ENCODE results near the gene BANF1.

- TF ChIP-seq POLR2A (IDR thresholded peaks at IDR 0.05): no peak
- TF ChIP-seq, protein P1, sequence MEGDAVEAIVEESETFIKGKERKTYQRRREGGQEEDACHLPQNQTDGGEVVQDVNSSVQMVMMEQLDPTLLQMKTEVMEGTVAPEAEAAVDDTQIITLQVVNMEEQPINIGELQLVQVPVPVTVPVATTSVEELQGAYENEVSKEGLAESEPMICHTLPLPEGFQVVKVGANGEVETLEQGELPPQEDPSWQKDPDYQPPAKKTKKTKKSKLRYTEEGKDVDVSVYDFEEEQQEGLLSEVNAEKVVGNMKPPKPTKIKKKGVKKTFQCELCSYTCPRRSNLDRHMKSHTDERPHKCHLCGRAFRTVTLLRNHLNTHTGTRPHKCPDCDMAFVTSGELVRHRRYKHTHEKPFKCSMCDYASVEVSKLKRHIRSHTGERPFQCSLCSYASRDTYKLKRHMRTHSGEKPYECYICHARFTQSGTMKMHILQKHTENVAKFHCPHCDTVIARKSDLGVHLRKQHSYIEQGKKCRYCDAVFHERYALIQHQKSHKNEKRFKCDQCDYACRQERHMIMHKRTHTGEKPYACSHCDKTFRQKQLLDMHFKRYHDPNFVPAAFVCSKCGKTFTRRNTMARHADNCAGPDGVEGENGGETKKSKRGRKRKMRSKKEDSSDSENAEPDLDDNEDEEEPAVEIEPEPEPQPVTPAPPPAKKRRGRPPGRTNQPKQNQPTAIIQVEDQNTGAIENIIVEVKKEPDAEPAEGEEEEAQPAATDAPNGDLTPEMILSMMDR (IDR thresholded peaks at IDR 0.05): no peak
- TF ChIP-seq EP300 (IDR thresholded peaks at IDR 0.05): no peak
Measured at GRCh38 chr11:65982824-65983588, 19.3 kb upstream of the BANF1 start.
